ENCODE results near the gene RGL2. TPM values are rescaled to one million over a fixed set of nuclear protein-coding genes. Genes with fewer than 3 reads are reported as not detected.
A peak's percentile ranks its signal among the peaks of the same experiment; 100 is the strongest.

The RGL2 gene
- total and polyA plus RNA-seq, 2 of the 13 experiments (the other 11 are each of a cell fraction or from before 2014, with no cell fraction given) = 22.9 to 47.4 TPM

- TF ChIP-seq, protein P1, sequence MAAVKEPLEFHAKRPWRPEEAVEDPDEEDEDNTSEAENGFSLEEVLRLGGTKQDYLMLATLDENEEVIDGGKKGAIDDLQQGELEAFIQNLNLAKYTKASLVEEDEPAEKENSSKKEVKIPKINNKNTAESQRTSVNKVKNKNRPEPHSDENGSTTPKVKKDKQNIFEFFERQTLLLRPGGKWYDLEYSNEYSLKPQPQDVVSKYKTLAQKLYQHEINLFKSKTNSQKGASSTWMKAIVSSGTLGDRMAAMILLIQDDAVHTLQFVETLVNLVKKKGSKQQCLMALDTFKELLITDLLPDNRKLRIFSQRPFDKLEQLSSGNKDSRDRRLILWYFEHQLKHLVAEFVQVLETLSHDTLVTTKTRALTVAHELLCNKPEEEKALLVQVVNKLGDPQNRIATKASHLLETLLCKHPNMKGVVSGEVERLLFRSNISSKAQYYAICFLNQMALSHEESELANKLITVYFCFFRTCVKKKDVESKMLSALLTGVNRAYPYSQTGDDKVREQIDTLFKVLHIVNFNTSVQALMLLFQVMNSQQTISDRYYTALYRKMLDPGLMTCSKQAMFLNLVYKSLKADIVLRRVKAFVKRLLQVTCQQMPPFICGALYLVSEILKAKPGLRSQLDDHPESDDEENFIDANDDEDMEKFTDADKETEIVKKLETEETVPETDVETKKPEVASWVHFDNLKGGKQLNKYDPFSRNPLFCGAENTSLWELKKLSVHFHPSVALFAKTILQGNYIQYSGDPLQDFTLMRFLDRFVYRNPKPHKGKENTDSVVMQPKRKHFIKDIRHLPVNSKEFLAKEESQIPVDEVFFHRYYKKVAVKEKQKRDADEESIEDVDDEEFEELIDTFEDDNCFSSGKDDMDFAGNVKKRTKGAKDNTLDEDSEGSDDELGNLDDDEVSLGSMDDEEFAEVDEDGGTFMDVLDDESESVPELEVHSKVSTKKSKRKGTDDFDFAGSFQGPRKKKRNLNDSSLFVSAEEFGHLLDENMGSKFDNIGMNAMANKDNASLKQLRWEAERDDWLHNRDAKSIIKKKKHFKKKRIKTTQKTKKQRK (IDR thresholded peaks at IDR 0.05; ENCODE audit: low read length) = no peak
- TF ChIP-seq ZNF124 (CRISPR knock-in tag; IDR thresholded peaks at IDR 0.05) (no peak), HNRNPK (IDR thresholded peaks at IDR 0.05; ENCODE audit: low read depth, low read length, poor library complexity, severe bottlenecking) (no peak), AGO2 (optimal IDR thresholded peaks at IDR 0.05; ENCODE audit: low read depth, low read length) (peak; percentile 97), DZIP1 (CRISPR knock-in tag; IDR thresholded peaks at IDR 0.05) (no peak), ADNP (CRISPR knock-in tag; IDR thresholded peaks at IDR 0.05) (no peak), TMF1 (CRISPR knock-in tag; IDR thresholded peaks at IDR 0.05; ENCODE audit: low read depth) (peak; percentile 91), ZNF558 (CRISPR knock-in tag; IDR thresholded peaks at IDR 0.05; ENCODE audit: borderline replicate concordance) (0 out of 2 replicates have a peak, but pooled peaks have one; percentile 53), BCL3 (CRISPR knock-in tag; IDR thresholded peaks at IDR 0.05) (no peak; the same call in 1 of the 2 replicates), ZBTB14 (CRISPR knock-in tag; IDR thresholded peaks at IDR 0.05) (no peak; the same call in 1 of the 2 replicates), ISL2 (CRISPR knock-in tag; IDR thresholded peaks at IDR 0.05) (0 out of 2 replicates have a peak, but pooled peaks have one; percentile 21), POLR2A (IDR thresholded peaks at IDR 0.05; ENCODE audit: insufficient read depth in 1 of 2, low read depth in 2 of 2, low read length in 2 of 2) (peak; percentile 90 to 91), BRD4 (CRISPR knock-in tag; IDR thresholded peaks at IDR 0.05) (peak; percentile 89), ZNF451 (CRISPR knock-in tag; IDR thresholded peaks at IDR 0.05) (peak; percentile 71)
- TF ChIP-seq, protein P2, sequence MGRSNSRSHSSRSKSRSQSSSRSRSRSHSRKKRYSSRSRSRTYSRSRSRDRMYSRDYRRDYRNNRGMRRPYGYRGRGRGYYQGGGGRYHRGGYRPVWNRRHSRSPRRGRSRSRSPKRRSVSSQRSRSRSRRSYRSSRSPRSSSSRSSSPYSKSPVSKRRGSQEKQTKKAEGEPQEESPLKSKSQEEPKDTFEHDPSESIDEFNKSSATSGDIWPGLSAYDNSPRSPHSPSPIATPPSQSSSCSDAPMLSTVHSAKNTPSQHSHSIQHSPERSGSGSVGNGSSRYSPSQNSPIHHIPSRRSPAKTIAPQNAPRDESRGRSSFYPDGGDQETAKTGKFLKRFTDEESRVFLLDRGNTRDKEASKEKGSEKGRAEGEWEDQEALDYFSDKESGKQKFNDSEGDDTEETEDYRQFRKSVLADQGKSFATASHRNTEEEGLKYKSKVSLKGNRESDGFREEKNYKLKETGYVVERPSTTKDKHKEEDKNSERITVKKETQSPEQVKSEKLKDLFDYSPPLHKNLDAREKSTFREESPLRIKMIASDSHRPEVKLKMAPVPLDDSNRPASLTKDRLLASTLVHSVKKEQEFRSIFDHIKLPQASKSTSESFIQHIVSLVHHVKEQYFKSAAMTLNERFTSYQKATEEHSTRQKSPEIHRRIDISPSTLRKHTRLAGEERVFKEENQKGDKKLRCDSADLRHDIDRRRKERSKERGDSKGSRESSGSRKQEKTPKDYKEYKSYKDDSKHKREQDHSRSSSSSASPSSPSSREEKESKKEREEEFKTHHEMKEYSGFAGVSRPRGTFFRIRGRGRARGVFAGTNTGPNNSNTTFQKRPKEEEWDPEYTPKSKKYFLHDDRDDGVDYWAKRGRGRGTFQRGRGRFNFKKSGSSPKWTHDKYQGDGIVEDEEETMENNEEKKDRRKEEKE (IDR thresholded peaks at IDR 0.05) = no peak
These were observed 49.6 kb downstream of the RGL2 start (continued) for GRCh38 chr6:33248932-33249731.

All from HepG2 (cell line).